MCF 10A (cell line): ENCODE measurements around the gene EMC7. TPM values are rescaled to one million over a fixed set of nuclear protein-coding genes. Genes with fewer than 3 reads are reported as not detected.

Experiments
- BruUV-seq: library from RNA; stranded (reverse); fragments of 400-500 nt; replicated peaks from 2 replicates; lab custom pipeline; 2021; lab: Mats Ljungman, UMichigan
- CTCF ChIA-PET: fragments of 300-600 bp; sonication (Branson Sonifier 250); formaldehyde crosslinking; extraction: SDS; loops from one replicate; lab custom pipeline; 2021; ENCODE audit warnings: antibody characterized with exemption, inconsistent platforms; lab: Yijun Ruan, JAX
- POLR2A ChIA-PET: fragments of 300-600, 350-650 bp; sonication (Branson Sonifier 250); formaldehyde crosslinking; extraction: SDS; loops from one replicate; lab custom pipeline; 2020; ENCODE audit warnings: antibody characterized with exemption, inconsistent platforms; lab: Yijun Ruan, JAX
- DNase-seq: peaks from one replicate; pipeline ENCODE4 v3.0.0-alpha.2; 2018; ENCODE audit not compliant: unreplicated experiment
- H3K27ac Mint-ChIP-seq: one replicate; pipeline ENCODE4 v1.8.0; 2022; ENCODE audit warnings: mild to moderate bottlenecking, low read depth, mixed read lengths; ENCODE audit not compliant: unreplicated experiment
- H3K27me3 Mint-ChIP-seq: one replicate; pipeline ENCODE4 v1.8.0; 2022; ENCODE audit warnings: mixed read lengths; ENCODE audit not compliant: insufficient read depth, unreplicated experiment
- H3K36me3 Mint-ChIP-seq: one replicate; pipeline ENCODE4 v1.8.0; 2022; ENCODE audit warnings: mild to moderate bottlenecking, moderate library complexity, mixed read lengths; ENCODE audit not compliant: insufficient read depth, unreplicated experiment
- H3K4me1 Mint-ChIP-seq: one replicate; pipeline ENCODE4 v1.8.0; 2022; ENCODE audit warnings: mixed read lengths; ENCODE audit not compliant: insufficient read depth, unreplicated experiment
- H3K4me3 Mint-ChIP-seq: one replicate; pipeline ENCODE4 v1.8.0; 2022; ENCODE audit warnings: mild to moderate bottlenecking, moderate library complexity, mixed read lengths; ENCODE audit not compliant: unreplicated experiment
- H3K9me3 Mint-ChIP-seq: one replicate; pipeline ENCODE4 v1.8.0; 2022; ENCODE audit warnings: mixed read lengths; ENCODE audit not compliant: unreplicated experiment
- intact Hi-C: fragments of 100-400 bp; cut with micrococcal nuclease; formaldehyde crosslinking; loops from 2 replicates; pipeline ENCODE4 v1.14.1; 2022
- total RNA-seq: library from RNA; stranded (reverse); gene quantifications from 2 replicates; pipeline ENCODE4 v1.2.3, GENCODE V29; 2022
- TF ChIP-seq, protein P1 (sequence below): fragments of 200-600 bp; IDR thresholded peaks from one replicate; pipeline ENCODE4 v1.8.0; 2022; ENCODE audit warnings: antibody characterized with exemption, mild to moderate bottlenecking; ENCODE audit not compliant: unreplicated experiment

Gene EMC7
- total RNA-seq, 1 experiment from 2014 or later = 98.2 TPM

DNA sequence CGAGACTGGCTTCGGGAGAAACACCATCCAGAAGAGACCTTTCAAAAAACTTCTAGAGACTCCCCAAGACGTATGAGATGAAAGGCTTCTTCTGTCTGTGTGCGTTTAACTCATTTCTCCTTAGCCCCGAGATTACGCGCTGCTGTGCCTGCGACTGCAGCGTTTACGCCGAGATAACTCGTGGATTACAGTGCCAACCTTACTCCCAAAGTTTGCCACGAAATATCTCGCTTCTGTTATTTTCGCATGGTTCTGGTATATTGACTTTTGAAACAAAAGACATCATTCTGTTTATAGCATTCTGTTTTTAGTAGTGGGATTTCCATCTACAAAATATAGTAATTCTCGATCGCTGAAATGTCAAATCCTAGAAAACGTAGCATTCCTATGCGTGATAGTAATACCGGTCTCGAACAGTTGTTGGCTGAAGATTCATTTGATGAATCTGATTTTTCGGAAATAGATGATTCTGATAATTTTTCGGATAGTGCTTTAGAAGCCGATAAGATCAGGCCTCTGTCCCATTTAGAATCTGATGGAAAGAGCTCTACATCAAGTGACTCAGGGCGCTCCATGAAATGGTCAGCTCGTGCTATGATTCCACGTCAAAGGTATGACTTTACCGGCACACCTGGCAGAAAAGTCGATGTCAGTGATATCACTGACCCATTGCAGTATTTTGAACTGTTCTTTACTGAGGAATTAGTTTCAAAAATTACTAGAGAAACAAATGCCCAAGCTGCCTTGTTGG, 688 bp upstream of the EMC7 start:
- no peak for DNase-seq
- peak overlapping the region; percentile 99 for H3K27ac Mint-ChIP-seq
- POLR2A ChIA-PET = interaction anchor here (0.6 to 3.6 kb wide), 20 partner anchors 8 to 481 kb away, joined by 3 to 25 read pairs (median 4); partner anchors contain the start of genes EMC4, GOLGA8B, KATNBL1 and NOP10
- H3K27me3 Mint-ChIP-seq = no peaks in the 10 kb centered on the region
- peak overlapping the region; percentile 98 for H3K4me3 Mint-ChIP-seq
- intact Hi-C loops = no loop called here
- CTCF ChIA-PET = interaction anchor here (0.7 to 1.7 kb wide), 6 partner anchors 8 to 265 kb away, joined by 3 to 5 read pairs (median 3); partner anchors contain the start of gene LPCAT4
- H3K36me3 Mint-ChIP-seq = peaks cover 18% of the 10 kb centered on the region
- BruUV-seq = TSS peak; percentile 77
- no peaks in the 10 kb centered on the region for H3K9me3 Mint-ChIP-seq
- TF ChIP-seq, protein P1, sequence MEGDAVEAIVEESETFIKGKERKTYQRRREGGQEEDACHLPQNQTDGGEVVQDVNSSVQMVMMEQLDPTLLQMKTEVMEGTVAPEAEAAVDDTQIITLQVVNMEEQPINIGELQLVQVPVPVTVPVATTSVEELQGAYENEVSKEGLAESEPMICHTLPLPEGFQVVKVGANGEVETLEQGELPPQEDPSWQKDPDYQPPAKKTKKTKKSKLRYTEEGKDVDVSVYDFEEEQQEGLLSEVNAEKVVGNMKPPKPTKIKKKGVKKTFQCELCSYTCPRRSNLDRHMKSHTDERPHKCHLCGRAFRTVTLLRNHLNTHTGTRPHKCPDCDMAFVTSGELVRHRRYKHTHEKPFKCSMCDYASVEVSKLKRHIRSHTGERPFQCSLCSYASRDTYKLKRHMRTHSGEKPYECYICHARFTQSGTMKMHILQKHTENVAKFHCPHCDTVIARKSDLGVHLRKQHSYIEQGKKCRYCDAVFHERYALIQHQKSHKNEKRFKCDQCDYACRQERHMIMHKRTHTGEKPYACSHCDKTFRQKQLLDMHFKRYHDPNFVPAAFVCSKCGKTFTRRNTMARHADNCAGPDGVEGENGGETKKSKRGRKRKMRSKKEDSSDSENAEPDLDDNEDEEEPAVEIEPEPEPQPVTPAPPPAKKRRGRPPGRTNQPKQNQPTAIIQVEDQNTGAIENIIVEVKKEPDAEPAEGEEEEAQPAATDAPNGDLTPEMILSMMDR = no peak
- H3K4me1 Mint-ChIP-seq = peaks cover 5% of the 10 kb centered on the region

DNA sequence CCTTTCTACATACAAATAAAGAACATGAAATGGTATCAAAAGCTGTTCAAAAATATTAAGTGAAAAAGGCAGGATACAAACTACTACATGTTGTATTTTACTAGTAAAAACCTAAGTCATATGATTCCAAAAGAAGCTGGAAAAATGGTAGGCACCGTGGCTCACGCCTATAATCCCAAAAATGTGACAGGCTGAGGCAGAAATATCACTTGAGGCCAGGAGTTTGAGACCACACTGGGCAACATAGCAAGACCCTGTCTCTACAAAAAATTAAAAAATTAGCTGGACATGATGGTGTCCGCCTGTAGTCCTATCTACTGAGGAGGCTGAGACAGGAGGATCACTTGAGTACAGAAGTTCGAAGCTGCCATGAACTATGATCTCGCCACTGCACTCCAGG, 1.7 kb downstream of the EMC7 start:
- BruUV-seq = no TSS peak
- DNase-seq = no peak
- no peaks in the 10 kb centered on the region for H3K27me3 Mint-ChIP-seq
- TF ChIP-seq, protein P1 = no peak
- no peak overlapping the region for H3K27ac Mint-ChIP-seq
- CTCF ChIA-PET = interaction anchor here (0.6 to 0.7 kb wide), 5 partner anchors 16 to 1013 kb away, joined by 3 to 5 read pairs (median 3); partner anchors contain the start of gene LPCAT4
- H3K4me3 Mint-ChIP-seq = peak overlapping the region; percentile 98
- no peaks in the 10 kb centered on the region for H3K9me3 Mint-ChIP-seq
- POLR2A ChIA-PET = interaction anchor here (0.5 to 3.6 kb wide), 5 partner anchors 16 to 870 kb away, joined by 3 to 25 read pairs (median 3); partner anchors contain the start of genes AQR and KATNBL1
- peaks cover 29% of the 10 kb centered on the region for H3K36me3 Mint-ChIP-seq
- intact Hi-C loops = no loop called here
- H3K4me1 Mint-ChIP-seq = peaks cover 5% of the 10 kb centered on the region

DNA sequence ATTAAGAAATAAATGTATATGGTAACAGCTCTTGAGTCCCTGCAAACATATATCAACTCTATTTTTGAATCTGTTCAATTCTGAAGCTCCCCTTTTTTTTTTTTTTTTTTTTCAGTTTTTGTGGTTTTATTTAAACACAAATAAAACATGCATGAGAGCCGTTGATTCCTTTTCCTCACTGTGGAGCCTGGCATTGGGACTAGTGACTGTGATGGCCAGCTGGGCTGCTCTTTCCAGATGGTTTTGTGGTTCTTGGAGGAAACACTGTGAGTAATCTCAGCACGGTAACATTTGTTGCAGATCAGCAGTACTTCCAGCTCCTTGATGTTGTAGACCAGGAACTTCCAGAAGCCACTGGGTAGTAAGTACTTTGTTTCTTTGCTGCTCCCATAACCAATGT, 15.9 kb downstream of the EMC7 start:
- intact Hi-C loops = no loop called here
- TF ChIP-seq, protein P1 = no peak
- Mint-ChIP-seq H3K9me3 (no peaks in the 10 kb centered on the region), H3K4me1 (peaks cover 6% of the 10 kb centered on the region), H3K36me3 (peaks cover 51% of the 10 kb centered on the region), H3K4me3 (no peak overlapping the region), H3K27ac (no peak overlapping the region), H3K27me3 (no peaks in the 10 kb centered on the region)
- ChIA-PET POLR2A (interaction anchor here (0.6 to 1.0 kb wide), 3 partner anchors 12 to 453 kb away, joined by 3 read pairs; no protein-coding TSS in a partner anchor), CTCF (interaction anchor here (0.6 to 1.1 kb wide), 5 partner anchors 10 to 25 kb away, joined by 3 to 4 read pairs (median 3); partner anchors contain the start of genes EMC7 and PGBD4)
- no TSS peak for BruUV-seq
- no peak for DNase-seq

DNA sequence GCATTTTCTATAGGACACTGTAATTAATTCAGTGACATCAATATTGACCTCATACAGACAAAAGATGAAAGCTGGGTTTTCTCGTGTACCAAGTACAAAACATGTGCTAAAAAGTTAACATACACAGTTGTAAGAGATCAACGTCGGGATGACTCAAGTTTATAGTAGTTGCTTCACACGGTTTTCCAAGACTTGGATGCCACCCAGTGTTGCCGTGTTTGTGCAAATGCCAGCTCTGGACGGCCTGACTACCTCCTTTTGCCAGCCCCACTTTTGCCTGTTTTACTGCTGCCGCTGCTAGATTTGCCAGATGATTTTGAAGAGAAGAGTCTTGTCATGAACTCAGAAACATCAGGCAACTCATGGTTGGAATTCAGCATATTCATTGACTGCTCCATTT, 17.6 kb downstream of the EMC7 start:
- POLR2A ChIA-PET = interaction anchor here (0.5 to 2.3 kb wide), 8 partner anchors 12 to 1200 kb away, joined by 3 to 19 read pairs (median 3); partner anchors contain the start of genes EMC7, LPCAT4 and PGBD4
- no peaks in the 10 kb centered on the region for H3K9me3 Mint-ChIP-seq

More for the DNA sequence above, 17.6 kb downstream of the EMC7 start:
- intact Hi-C loops = no loop called here
- peak overlapping the region; percentile 24 for H3K27ac Mint-ChIP-seq
- peaks cover 40% of the 10 kb centered on the region for H3K36me3 Mint-ChIP-seq
- CTCF ChIA-PET = interaction anchor here (0.6 to 1.3 kb wide), 9 partner anchors 14 to 1039 kb away, joined by 3 to 10 read pairs (median 4); partner anchors contain the start of gene EMC7
- TF ChIP-seq, protein P1 = no peak
- peak; percentile 88 for DNase-seq
- no peak overlapping the region for H3K4me3 Mint-ChIP-seq
- BruUV-seq = TSS peak; percentile 77
- no peaks in the 10 kb centered on the region for H3K27me3 Mint-ChIP-seq
- peaks cover 6% of the 10 kb centered on the region for H3K4me1 Mint-ChIP-seq
